ENCODE data around the gene DDRGK1.

Gene DDRGK1

DNA sequence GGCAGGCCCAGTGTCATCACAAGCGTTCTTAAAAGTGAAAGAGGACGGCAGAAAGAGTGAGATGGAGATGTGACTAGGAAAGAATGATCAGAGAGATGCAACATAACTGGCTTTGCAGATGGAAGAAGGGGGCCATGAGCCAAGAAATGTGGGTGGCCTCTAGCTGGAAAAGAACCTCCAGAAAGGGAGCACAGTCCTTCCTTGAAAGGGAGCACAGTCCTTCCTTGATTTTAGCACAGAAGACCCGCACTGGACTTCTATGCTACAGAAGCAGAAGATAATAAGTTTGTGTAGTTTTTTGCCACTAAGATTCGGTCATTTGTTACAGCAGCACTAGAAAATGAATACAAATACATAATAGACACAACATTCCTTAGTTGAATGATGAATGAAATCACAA, 24.2 kb downstream of the DDRGK1 start:
- DNase-seq, result no peak

DNA sequence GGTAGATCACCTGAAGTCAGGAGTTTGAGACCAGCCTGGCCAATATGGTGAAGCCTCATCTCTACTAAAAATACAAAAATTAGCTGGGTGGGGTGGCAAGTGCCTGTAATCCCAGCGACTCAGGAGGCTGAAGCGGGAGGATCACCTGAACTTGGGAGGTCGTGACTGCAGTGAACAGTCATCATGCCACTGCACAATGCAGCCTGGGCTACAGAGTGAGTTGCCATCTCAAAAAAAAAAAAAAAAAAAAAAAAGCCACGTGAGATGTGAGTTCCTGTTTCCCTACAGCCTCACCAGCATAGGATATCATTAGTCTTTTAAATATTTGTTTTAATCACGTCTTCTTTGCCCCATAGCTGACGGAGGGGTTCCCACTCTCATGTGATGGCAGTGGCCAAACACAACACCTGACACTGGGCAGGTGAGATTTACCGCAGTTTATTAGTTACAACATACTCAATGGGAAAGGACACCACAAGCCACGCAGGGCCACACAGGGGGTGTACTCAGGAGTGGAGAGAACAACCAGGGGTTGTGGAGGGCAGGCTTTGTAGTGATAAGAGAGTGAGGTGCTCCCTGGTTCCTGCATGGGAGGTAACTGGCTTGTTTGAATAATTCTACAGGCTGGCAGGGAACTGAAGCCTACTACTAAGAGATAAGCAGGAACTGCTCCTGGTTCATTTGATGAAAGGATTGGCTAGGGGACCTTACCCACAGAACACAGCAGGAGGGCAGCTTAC, 26.6 kb downstream of the DDRGK1 start:
- DNase-seq, result no peak

DNA sequence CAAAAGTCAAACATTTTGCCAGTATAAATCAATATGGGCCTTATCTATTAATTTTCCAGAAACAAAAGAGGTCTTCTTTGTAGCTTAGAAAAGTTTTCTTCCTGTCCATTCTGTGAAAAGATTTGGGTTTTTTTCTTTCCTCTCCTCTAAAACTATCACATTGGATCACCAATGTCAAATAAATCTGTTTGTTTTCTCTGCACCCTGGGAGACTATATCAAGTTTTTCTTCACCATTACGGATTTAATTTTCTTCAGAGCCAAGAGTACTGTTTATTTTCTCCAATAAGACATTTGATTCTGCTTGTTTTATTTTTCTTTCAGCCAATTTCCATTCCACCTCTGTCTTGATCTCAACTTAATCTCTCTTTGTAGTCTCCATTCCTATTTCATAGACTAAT, 29.2 kb downstream of the DDRGK1 start:
- no peak for DNase-seq

DNA sequence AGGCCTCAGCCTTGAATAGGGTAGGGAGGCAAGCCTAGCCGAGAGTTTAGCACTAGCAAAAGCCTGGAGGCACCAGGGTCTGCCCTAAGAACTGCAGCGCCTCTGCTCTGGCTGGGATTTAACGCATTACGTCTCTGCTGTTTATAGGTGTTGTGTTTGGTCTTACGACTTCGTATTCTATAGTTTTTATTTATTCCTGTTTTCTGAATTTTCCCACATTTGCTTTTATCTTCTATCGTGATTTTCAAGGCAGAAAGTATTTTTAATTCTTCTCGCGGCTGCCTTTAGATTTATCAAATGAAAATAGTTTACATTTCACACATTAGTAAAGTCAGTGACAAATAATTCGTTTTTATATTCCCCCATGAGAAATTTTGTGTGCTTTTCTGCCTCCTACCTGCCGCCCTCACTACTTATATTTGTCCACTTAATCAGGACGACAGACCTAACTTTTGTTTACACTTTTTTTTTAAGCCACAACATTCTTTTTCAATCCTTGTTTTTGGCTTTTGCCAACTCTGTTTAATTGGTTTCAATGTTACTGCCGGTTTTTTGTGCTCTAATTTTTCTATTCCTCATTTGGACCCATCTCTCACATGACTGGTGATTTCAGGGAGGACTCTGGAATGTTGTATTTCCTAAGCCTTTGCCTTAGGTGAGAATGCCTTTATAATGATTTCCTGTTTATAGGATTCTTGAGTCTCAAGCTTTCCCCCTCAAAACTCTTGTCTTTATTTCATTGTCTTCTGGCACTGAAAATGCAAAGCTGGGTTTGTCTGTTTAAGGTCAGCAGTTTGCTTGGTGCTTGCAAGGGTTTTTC, 29.8 kb downstream of the DDRGK1 start:
- no peak for DNase-seq

DNA sequence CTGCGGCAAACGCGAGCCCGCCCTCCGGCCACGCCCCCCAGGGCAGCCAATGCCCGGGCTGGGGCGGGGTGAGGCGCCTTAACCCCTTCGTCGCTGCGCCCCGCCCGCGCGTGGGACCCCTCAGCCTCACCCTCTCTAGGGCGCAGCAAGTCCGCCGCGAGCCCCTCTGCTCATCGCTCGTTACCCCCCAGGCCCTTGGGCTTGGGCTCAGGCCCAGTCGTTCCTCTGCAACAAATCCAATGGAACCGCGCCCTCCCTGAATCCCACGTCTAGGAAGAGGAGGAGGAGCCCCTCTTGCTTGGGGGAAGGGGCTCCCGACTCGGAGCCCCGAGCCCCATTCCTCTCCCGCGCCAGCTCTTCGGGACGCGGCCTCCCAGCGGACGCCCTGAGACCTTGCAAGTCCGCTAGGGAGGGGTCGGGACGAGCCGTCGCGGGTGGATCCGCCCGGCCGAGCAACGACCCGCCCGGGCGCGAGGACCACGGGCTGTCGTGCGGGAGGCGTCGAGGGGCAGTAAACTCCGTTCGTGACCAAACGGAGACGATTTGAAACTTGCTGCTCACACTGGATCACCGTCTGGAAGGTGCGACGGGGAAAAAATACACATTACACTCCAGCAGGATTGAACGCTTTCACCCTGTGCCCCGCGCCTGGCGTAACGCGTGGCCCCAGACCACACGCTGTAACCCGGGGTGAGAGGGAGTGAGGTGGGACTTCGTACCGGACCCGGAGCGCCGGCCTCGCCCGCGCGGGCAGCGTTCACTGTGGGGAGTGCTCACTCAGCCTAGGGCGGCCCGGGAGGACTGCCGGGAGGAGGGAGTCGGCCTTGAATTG, 30.7 kb downstream of the DDRGK1 start:
- peak; percentile 93 for DNase-seq

DNA sequence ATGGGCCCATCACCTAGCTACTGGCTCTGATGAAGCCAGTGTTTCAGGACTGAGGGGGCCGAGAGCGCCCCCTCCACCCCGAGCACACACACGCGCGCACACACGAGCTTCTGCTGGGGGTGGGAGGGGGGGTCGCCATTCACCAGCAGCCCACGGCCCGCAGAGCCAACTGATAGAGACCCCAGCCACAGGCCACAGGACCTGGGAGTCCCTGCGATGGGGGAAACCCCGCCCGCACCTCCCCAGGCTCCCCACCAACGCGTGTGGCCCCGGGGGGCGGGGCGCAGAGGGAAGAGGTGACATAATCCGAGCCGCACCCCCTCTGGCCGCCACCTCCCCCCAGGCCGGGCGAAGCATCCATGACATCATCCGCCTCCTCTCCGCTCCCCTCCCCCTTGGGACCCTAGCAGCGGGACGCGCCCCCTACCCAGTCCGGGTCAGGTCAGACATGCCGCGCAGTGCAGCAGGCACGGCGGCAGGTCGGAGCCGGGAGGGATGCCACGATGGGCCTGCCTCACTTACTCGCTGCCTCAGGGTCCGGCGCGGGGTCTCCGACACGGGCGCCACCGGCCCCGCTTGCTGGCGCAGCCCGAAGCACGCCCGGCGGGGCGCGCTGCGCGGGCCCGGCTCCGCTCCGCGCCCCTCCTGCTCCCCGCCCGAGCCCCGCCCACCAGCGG, 31.4 kb downstream of the DDRGK1 start, which contains the start of gene LZTS3:
LZTS3 (minus strand) TSS at position 617 of the 677 bp plus-strand sequence. CDS start 6,386 bp downstream, outside the sequence.
- DNase-seq, result peak; percentile 69

DNA sequence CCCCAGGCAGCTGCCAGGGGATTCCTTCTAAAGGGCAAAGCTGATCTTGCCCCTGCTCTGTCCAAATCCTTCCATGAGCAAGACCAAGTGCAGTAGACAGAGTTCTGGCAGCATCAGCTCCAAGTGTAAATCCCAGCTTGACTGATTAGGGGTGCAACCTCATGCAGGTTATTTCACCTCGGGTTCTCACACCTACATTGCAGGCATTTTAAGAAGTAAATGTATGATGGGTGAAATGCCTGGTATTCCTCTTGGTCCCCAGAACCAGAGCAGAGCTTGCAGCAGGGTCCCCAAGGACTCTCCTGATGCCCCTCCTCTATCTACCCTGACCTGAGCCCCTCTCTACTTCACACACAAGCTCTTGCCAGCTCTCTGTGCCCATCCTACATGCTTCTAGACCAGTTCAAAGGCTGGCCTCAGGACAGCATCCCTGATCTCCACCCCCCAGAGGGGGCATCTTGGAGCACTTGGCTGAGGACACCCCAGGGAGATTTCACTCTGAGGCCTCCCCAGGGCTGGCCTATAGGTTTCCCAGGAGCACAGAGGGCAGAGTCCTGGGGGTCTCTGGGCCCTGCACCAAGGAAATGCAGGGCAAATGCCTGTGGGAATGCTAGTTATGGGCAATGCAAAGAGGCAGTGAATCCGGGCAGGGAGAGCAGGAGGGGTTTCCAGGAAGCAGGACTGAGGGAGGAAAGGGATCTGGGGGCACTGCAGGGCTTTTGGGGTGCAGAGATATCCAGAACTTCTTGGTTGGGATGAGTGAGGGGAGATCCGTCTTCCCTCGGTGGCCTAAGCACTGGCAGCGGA, 32.2 kb downstream of the DDRGK1 start:
- no peak for DNase-seq

DNA sequence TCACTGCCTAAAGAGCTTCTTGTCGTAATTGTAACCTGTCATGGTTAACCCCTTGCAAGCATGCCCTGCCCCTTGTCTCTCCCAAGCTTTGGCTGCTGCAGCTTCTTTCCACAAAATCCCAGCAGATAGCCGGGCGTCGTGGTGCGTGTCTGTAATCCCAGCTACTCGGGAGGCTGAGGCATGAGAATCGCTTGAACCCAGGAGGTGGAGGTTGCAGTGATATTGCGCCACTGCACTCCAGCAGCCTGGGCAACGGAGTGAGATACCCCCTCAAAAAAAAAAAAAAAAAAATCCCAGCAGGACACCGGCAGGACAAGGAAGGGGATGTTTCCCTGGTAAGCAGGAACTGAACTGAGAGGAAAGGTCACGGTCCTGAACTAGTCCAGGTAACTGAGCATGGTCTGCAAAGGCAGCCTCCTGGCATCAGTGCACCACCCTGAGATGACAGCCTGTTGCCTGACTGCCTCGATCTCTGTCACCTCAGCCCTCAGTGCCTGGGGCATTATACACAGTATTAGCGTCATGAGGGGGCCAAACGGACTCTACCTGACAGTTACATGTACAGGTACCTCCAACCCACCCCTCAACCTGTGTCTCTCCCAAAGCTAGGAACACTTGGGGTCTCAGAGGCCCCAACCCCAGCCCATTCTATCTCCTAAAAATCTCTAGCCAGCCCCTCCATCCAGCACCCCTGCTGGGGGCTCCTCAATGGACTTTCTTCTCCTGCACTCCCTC, 32.9 kb downstream of the DDRGK1 start:
- no peak for DNase-seq

DNA sequence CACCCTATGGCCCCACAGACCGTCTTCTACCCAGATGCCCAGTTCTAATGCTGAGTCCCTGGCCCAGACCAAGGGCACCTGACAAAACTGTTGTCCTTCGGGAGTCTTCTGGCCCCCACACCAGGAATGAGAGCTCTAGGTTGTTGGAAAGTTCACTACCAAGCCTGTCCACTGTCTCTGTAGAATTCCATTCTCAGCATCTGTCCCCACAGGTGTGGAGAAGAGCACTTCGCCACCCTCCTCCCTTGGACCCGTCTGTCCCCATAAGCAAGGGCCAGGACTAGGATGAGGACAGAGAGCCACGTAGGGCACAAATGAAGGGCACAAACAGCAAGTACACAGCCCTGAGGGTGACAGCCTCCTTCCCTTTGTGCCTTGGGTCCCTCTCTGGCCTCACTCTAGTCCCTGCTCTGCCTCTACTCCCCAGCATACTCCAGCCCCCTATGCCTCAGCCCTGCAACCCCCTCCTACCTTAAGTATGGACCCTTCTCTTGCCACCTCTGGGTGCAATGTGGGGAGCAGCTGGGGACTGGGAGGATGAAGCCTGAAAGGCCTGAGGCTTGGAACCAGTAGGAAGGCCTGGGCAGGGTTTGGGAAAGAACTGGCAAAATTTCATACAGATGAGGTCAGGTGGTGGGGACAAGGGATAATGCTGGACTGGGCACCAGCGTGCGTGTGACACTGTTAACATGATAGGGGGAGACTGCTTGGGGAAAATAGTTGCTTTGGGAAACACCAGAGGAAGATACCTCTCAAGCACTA, 35.5 kb downstream of the DDRGK1 start:
- DNase-seq, result no peak

DNA sequence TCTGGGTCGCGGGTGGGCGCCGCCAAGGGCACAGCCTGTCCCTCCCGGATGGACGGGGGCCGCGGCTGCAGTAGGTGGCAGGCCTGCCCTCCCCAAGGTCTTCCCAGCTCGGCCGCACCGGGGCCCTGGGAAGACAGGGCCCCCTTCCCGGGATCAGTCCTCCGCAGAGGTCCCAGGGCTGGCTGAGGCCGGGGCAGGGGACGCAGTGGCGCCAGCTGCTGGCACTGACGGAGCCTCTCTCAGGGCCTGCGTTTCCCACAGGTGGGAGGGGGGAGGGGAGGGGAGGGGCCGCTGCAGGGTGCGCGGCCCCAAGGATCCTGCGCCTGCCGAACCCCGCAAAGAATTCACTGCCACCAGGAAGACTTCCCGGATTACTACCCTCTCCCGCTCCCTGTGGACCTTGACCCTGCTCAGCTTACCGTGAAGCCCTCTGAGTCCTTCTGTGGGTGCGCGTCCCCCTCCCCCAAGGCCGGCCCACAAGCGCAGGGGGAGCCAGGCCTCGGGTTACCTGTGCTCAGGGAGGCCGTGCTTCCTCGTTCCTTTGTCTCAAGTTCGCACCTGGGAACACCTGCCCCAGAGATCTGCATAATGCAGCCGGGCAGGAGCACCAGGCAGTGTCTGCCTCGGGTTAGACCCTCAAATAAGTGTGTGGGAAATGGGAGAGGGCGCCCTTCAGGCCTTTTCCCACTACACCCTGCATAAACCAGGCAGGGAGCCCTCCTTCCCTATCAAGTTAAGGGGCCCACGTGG, 36.2 kb downstream of the DDRGK1 start:
- peak; percentile 15 for DNase-seq

DNA sequence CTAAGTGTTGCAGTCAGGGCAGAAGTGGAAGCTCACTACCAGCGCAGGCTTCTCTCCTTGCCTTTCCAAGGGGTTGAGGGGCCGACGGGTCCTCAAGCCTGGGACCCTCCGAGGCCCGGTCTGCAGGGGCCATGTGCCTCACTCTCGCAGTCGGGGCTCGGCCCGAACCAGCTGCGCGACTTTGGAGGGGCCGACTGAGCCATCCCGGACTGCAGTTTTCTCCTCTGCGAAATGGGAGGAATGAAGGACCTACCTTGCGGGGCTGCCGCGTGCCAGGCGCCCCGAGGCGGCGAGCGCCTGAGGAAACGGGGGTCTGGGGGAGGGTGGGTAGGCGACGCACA, 36.8 kb downstream of the DDRGK1 start:
- no peak for DNase-seq

DNA sequence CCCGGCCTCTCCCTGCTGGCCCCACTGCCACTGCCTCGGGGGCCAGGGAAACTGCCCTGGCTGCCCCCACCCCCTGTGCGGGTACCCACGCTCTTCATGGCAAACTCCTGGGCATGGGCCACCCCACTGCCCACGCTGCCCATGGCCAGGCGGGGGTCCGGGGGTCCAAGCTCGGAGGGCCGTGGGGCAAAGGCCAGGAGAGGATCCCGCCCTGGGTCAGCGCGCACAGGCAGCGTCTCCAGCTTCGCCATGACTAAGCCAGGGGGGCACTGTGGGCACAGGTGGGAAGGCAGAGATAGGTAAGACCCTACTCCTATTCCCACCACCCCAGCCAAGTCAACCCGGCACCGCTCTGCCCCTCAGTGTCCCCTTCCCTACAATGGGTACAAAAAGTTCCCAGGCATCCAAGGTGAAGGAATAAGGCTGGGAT, 37.6 kb downstream of the DDRGK1 start:
- no peak for DNase-seq

DNA sequence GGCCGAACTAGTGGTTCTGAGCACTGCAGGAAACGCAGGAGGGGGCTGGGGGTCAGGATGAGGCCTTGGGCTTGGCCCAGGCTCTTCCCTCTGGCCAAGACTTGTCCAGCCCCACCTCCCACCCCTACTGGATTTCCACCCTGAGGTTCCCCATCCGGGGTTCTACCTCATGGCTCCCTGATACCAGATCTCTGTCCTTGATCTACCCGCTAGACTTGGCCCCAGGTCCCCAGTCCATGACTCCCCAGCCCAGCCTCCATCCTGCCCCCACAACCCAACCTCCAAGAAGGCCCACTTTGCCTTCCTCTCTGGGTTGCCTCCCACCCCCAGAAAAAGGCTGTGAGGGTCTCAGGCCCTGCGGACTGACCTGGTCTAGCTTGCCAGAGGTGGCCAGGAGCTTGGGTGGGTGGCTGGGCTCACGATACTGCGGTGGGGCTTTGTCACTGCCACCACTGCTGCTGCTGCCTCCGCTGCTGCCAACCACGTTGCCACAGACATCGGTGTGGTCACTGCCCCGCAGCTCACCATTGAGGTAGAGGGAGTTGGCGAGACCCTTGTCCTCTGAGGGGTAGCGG, 38.1 kb downstream of the DDRGK1 start:
- no peak for DNase-seq

DNA sequence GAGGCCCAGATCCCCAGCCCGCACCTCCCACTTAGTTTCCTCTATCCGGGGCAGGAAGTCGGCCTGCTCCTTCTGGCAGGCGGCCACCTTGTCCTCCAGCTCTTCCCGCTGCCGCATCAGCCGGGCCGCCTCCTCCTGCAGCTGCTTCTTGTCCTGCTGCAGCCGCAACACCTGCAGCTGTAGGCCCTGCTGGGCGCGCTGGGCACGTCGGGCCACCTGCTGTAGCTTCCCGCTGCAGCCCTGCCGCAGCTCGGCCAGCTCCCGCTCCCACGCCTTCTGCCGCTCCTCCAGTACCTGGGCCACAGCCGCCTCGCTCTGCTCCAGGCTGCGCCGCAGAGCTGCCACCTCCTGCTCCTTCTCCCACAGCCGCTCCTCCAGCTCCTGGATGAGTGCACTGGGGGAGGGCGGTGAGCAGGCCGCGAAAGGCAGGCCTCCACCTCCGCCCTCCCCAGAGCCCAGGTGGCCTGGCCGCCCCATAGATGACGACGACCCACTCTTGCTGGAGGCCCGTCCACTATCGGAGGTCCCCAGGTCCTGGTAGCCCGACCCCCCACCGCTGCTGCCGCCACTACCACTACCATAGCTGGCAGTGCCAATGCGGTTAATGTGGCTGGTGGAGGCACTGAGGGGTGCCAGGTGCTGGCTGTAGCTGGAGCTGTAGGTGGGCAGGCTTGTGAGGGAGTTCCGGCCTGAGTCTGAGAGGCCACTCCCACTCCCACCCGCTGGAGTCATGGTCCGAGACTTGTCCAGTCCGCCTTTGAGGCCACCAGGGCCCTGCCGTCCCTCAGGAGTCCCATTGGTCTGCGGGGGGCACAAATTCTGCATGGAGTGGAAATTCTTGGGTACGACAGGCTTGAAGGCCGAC, 38.8 kb downstream of the DDRGK1 start:
- DNase-seq, result no peak

DNA sequence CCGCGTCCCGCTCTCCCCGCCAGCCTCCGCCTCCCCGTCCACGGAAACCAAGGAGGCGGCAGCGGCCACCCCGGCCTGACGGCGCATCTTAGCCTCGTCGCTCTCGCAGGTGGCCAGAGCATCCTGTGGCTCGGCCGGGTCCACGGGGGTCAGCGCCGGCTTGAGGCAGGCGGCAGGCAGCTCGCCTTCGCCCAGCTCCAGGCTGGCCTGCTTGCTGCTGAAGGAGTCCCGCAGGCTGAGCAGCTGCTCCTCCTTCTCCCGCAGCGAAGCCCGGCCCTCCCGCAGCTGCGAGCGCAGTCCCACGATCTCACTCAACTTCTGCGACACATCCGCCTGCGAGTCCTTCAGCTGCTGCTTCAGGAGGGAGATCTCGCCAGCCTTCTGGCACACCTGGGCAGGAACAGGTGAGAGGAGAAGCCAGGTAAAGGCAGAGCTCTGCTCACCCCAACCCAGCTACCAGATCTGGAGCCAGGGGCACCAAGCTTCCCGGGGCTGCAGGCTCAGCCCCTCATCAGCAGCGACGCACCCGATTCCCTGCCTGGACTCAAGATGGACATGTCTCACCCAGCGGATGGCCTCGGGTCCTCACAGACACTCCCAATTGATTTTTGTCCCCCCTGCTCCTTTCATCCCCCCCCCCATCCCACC, 39.6 kb downstream of the DDRGK1 start:
- no peak for DNase-seq

DNA sequence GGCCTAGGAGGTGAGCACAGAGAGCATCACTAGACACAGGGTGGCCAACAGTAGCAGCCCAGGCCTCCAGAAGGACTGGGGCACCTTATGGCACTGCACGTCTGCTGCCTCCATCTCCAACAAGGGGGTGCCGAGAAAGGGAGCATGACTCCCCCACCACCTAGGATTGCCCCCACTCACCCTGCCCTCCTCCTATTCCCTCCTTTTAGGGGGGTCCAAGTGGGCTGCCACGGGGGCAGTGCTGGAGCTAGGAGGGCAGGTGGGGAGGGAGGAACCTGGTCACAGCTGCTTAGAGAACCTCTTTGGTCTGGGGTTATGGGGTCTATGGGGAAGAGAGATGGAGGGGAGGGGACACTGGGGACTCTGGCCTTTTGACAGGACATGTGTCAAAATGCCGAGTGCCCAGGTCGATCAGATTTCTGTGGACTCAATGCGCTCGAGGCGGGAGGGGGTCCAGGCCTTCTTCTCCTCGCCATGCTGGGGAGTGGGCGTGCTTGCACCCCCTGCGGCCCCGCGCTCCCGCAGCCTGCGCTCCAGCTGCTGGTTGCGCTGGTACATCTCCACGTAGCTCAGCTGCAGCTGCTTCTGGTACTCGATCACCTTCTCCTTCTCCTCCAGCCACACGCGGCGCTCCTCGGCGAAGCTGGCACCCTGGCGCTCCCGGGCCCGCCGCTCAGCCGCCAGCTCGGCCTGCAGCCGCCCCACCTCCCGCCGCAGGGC, 40.3 kb downstream of the DDRGK1 start:
- DNase-seq, result no peak
